NCI-H2196 (cell line): ENCODE data around the gene BMI1.

Source experiments
- DNase-seq: peaks from one replicate; lab custom pipeline; 2025; ENCODE audit not compliant: unreplicated experiment; lab: John Stamatoyannopoulos, UW

BMI1 gene

GRCh38 chr10:22319547-22319979 lies 1.3 kb upstream of the BMI1 start:
- no peak for DNase-seq

DNA sequence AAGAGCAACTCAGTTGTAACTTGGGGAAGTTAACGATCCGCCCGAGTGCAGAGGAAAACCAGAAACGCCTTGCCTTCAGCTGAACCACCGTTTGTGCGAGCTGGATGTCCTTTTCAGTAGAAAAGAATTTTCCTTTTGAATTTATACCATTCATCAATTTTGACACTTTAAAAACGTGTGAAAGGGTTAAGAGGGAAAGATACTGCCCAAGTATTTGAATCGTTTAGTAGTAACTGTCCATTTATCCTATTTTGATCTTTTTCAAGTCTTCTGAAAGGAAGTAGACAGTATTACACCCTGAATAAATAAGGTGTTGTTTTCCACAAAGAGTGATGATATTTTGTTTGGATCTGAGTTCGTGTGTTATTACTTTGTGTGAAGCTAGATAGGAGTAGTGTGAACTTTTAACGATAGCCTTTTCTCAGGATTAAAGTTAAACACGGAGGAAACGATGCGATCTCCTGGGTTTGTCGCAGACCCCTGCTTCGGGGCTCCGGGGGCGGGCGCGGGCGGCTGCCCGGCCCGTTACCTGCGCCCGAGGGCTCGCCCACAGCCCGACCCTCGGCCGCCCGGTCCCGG lies 830 bp upstream of the BMI1 start:
- DNase-seq, result no peak

- DNase-seq, result peak; percentile 28
Measured at GRCh38 chr10:22321156-22321923, 441 bp downstream of the BMI1 start.

DNA sequence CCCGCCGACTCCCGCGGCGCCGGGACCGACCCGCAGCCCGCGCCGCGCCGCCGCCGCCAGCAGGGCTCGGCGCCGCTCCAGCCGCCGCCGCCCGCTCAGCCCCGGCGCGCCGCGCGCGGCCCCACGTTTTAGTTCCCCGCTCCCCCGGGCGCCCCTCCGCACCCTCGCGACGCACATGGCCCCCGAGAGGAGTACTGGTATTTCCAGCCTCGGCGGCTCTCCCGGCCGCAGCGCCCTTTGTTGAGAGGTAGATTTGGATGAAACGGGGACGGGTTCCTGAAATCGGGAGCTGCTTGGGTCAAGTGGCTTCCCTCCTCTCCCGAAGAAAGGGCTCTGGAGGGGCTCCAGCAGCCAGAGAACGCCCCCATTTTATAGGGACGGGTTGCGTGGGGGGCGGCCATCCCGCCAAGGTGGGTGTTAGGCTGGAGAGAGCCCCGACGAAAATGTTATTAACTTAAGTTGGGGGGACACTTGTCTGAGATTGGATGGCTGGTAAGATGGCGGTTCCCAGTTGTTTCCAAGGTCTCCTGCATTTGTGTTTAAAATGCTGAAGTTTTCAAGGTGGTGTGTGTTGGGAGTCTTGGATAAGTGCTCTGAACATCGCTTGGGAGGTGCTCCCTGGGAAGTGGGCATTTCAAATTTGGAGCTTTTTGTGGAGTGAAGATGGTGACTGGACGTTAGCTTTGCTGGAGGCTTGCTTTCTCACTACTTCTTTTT lies 1.2 kb downstream of the BMI1 start:
- no peak for DNase-seq

DNA sequence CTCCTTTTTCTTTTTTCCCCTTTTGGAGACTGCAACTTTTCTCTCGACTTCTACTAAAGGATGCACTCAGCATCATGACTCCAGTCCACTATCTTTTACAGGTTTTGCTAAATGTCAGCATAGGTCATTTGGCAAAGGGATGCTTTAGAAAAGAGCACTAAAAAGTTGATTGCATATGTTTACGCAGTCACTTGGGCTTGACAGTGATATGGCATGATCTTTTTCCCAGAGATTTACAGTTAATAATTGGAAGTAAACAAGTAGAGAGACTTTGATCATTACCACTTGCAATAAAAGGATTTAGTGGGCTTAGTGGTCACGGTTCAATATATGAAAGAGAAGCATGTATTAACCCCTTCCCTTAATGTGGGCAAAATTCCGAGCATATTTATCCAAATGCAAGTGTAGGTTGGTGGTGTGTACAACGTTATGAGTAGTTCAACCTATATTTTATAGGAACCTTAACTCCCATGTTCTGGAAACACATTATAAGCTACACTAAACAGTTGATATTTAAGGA lies 1.8 kb downstream of the BMI1 start:
- DNase-seq, result no peak

GRCh38 chr10:22323538-22324305 lies 2.8 kb downstream of the BMI1 start:
- no peak for DNase-seq

GRCh38 chr10:22324413-22324812 lies 3.5 kb downstream of the BMI1 start:
- DNase-seq, result no peak

- DNase-seq, result no peak
Measured at GRCh38 chr10:22324893-22325271, 4.0 kb downstream of the BMI1 start.

DNA sequence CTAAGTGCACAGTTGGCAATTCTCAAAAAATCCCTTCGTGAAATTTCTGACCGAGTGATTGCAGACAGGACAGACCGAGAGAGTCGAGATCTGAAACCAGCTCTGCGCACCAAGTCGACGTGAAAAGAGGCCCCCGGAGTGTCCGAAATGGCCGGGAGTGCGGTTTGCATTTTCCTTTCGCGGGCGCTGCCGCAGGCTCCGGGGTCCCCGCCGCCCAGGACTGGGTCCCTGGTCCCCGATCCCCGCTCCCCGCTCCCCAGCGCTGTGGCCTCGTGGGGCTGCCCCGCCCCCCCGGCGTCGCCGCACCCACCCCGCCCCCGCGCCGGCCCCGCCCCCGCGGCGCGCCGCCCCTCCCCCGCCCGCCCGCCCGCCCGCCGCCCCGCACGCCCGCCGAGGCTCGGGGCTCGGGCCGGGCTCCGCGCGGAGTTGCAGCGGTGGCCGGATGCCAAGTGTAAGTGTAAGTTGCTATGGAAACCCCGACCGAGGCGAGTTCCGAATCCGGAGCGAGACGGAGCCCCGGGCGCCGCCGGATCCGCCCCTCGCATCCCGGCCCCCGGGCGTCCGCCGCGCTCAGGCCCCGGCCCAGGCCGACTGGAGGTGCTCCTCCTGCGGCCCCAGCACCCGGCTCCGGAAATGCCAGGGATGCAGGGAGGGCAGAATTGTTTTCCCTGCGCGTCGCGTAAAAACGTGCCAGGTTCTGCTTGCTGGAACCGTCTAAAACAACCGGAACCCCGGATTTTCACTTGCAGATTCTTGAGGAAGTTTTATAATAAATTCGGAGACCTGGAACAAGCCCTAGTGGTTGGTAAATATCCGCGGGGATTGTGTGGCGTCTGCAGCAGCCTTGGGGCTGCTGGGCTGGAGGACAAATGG lies 4.6 kb downstream of the BMI1 start:
- DNase-seq, result peak; percentile 71

DNA sequence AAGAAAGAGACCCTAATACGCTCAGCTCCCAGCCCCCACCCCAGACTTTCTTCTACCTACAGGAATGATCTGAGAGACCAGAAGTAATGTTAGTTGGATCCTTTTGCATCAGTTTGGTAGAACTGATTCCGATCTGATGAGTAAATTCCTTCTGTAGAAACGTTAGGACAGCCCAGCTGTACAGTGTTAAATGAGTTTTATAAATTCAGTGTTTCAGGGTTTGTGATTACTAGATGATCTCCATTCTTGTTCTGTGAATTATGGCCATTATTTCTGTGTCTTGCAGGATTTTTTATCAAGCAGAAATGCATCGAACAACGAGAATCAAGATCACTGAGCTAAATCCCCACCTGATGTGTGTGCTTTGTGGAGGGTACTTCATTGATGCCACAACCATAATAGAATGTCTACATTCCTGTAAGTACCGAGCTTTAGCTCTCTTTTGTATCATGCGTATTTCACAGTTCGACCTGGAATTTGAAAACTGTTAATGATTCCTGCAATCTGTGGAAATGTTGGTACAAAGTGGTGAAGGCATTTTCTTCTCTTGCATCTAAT lies 5.3 kb downstream of the BMI1 start:
- no peak for DNase-seq

GRCh38 chr10:22329150-22329549 lies 8.3 kb downstream of the BMI1 start:
- no peak for DNase-seq

- DNase-seq, result no peak
Measured at GRCh38 chr10:22332116-22332692, 11.3 kb downstream of the BMI1 start.

DNA sequence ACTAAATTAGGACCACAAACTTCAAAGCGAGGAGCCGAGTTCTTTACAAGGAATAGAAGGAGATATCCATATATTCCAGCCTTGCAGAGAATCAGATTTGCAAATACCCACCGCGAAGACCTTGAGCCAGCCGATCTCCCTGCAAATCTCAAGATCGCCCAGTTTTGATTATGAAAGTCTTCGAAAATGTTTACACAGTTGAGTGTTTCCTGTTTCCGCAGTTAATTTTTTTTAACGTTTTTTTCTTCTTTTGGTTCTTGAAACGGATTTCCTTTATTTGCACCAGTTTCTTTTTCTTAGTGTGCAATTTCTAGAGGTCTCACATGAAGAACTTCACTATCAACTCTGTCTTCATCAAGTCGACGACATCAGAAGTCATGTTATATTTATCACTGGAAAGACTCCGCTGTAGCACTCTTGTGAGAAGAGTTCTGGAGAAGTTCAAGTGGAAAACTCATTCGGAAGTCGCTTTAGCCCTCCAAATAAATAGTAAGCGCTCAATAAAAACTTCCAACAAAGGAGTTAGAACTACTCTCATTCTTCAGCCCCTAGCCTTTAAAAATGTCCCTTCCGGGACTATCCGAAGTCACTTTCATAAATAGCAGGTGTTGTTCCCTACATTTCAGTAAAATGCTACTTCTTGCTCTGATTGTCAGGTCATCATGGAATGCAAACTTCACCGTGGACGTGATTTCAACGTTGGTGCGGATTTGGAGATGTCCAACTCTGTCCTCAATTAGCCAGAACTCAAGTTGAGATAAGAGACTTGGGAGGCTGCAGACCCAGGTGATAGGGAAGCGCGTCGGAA lies 12.5 kb downstream of the BMI1 start:
- DNase-seq, result no peak

DNA sequence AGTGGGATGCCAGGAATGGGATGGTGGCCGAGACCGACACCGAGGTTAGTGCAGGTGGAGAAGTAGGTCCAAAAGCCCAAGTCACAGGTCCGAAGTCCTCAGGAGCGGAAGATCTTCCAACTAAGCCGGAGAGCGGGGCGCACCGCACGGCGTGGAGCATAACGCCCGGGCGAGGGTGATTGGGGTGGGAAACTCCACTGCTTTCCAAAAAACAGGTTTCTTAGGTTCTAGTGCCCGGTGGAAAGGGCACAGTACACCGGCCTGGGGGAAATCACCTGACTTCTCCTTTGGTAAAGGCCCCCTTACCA lies 13.0 kb downstream of the BMI1 start:
- no peak for DNase-seq

GRCh38 chr10:22334414-22335172 lies 13.7 kb downstream of the BMI1 start:
- DNase-seq, result no peak

- no peak for DNase-seq
Measured at GRCh38 chr10:22335173-22335933, 14.5 kb downstream of the BMI1 start.

DNA sequence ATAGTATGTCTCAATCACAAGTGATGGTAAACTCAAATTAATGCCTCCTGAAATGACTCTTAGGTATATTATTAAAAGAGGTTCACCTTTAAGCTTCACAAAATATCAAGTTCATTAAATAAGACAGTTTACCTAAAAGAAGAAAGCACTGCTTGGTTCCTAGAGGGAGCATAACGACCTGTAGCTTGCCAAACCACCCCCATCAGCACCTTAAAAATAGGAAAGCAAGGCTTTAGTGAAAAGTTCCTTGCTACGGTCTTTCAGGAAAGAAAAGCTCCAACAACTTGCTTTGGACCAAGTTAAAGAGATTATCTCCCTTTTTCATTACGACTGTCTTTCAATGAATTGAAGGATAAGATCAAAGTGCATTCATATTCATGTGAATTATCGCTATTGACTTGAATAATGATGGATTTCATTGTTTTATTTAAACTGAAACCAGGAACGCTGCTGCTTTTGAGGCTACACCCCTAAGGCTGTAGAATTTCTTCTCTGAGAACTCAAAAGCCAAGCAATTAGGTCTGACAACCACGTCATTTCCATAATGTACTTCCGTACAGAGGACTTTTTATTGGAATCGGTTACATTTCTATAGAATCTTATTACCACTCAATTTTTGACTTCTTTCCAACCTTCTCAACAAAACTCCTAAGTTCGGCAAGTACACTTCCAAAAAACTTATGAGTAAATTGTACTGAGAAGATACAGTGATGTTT lies 17.4 kb downstream of the BMI1 start:
- no peak for DNase-seq
